Measurements from ENCODE around the gene STH.

STH gene

DNA sequence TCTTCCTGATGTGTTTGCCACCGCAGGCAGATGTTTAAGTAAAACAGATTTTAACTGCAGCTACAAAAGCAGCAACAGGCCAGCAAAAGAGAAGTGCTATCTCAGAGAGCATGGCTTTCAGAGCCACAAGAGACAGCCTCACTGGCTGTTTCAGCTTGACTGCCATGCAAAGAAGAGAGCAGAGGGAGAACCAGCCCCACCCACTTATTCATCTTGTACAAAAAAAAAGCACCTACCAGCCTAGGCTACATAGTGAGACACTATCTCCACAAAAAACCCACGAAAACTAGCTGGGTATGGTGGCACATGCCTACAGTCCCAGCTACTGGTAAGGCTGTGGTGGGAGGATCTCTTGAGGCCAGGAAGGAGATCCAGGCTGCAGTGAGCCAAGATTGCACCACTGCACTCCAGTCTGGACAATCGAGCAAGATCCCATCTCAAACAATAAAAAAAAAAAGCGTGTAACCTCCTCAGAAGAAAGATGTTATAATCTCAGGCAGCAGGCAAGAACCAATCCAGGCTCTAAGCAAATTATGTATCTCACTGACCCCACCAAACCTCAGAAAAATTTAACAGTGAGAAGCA lies 30.0 kb downstream of the STH start:
- DNase-seq = no peak

DNA sequence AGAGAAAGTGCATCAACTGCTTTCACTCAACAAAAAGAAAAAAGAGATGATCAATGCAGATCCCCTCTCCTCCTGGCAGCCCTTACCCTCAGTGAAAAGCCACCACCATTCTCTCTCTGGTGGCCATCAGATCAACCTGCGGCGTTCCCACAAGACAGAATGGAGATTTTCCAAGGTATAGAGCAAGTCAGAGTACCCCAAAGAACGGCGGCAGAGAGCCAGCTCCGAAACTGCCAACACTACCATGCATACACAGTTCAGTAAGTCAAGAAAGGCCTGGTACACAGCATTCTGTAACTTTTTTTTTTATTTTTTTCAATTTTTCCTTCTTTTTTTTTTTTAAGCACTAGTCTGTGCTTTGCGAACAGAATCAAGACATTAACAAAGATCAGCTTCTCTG lies 30.6 kb downstream of the STH start:
- no peak for DNase-seq

DNA sequence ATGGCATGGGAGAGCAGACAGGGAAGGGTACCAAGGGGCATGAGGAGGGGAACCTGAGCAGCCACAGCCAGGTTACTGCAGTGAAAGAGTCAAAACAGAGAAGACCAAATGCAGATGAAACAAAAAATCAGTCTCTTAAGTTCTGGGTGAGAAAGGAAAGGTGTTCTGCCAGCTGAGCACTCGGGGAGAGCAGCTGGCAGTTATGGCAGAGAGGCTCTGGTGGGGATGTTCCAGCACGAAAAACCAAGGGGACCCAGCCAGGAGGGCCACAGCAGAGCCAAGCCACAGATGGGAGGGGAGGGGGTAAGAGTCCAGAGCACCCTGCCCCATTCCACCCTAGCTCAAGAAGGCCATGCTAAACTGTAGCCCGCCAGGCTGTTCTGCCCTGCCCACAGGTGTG lies 31.7 kb downstream of the STH start:
- DNase-seq = no peak

DNA sequence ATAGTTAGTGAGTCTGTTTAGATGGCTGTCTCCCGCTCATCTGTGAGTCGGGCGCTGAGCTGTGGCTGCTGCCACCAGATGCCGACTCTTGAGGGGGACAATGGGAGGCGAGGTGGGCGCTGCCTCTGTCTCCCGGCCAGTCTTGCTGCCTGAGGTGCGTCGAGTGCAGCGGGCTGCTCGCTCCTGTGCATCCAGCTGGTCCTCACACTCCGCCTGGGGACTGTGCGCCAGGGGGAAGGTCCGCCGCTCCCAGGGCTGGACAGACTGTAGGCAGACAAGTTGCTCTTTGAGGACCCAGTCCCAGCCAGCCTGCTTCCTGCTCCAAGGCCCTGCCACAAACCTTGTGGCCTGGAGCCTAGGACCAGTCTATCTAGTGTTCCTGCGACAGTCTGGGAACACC lies 32.4 kb downstream of the STH start:
- no peak for DNase-seq

DNA sequence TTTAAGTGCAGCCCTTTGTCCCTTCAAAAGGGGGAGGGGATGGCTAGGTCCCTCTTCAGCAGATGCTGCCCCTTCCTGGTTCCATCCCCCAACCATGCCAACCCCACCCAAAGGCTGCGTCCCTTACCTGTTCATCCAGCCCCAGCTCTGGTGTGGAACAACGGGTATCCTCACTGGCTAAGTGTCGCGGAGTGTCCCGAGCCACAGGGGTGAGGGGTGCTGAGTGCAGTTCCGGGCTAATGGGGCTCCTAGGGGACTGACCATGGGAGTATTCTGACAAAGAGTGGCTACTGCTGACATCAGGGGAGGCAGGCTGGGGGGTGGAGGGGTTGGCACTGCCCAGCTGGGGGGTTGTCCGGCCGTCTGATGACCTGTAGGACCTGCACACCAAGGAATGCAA lies 32.9 kb downstream of the STH start:
- DNase-seq = no peak

DNA sequence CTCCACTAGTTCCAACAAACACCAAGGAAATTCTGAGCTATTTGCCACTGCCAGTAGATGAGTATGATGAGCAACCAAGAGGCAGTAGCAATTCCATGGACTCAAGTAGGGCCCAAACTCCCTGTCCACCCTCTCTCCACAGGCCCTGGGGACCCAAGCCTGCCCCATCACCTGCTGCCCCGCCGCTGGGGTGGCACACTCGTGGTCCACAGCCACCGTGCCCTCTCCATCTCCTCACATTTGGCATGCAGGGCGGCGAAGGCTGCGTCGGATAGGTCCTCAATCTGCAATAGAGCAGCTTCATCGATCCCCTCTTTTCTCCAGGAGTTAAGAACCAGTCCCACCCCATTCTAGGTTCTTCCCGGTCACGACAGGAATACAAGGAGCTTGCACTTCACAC lies 33.9 kb downstream of the STH start:
- DNase-seq = no peak

DNA sequence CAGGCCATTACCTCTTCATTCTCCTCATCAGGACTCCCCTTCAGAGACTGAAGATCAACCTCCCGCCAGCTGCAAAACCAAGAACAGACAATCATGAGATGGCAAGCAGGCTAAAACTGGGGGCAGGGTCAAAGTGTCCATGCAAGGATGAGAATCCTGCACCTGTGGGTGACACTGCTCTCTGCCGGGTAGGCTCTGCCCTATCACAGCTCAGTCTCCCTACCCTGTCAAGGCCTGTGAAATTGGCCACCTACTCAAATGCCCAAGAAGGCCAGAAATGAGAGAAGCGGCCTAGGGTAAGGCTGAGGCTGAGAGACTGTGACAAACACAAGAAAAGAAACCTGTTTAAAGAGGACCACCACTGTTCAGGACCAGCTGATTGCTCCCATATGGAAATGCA lies 34.3 kb downstream of the STH start:
- DNase-seq = no peak

DNA sequence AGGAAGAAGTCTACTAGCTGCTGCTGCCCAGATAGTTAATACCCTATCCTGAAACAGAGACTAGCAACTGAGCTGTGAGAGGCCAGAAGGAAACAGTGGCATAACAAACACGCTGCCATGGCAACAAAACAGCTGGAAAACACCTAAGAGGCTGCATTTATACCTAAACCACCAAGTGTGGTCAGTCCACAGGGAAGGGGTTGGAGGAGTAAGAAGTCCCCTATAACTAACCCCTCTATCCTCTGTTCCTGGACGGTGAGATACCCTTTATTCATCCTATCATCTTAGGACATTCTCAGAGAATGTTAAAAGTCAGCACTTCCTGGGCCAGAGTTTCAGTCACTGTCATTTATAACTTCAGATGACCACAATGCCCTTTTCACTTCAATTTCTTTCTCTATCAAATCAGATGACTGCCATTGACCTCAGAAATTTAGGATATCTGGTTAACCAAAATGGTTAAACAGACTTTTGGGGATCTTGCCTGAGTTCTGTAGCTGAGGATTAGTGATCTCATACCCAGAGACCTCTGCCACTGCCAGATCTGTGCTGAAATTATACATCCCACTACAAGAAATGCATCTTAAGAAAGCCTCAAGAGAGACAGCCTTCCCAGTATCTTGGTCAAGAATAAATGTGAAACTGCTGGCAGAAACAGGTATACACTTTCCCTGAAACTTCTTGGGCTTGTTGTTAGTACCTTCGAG lies 36.2 kb downstream of the STH start:
- DNase-seq = no peak

DNA sequence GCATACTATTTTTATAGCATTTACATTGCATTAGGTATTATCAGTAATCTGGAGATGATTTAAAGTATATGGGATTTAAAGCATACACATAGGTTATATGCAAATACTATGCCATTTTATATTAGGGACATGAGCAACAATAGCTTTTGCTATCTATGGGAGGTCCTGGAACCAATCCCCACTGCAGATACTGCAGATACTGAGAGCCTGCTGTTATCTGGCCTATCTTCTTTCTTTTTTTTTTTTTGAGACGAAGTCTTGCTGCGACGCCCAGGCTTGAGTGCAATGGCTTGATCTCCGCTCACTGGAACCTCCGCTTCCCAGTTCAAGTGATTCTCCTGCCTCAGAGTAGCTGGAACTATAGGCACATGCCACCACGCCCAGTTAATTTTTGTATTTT lies 37.4 kb downstream of the STH start:
- no peak for DNase-seq

DNA sequence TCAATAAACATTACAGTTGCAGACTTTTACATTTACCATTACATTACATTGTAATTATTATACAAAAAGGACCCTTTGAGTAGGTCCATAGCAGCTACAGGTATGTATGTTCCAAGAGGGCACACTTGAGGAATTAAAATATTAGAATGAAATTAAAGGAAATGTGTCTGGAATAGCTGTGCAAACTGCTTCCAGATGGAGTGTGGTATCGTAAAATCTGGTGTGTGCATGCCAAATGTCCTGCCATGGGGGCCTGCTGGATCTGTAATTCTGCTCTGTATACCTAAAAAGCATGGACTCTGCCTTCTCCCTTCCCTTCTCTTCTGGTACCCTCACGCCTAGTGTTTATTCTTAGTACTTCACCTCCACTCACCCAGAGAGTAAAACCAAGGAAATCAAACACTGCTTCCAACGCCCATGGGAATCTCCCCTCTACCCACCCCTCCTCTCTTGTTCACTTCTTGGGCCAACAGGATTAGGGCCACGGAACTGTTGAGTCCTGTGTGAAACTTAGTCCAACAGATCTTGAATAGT lies 38.7 kb downstream of the STH start:
- DNase-seq = no peak

DNA sequence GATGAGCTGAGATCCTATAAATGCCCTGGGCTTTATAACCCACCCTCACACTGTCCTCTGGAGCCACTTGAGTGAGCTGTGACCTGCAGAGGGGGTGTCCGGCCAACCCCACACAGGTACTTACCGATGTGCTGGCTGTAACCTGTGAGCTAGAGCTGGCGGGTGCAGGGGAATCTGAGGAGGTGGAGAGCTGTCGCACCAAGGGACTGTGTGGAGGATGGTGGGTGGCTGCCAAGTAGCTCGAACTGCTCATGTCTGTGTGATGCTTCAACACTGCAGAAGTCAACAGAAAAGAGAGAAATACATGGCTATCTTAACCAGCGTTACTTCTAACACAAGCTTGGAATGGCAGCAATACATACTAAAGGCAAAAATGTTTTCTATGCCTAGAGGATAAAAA lies 39.4 kb downstream of the STH start:
- no peak for DNase-seq

DNA sequence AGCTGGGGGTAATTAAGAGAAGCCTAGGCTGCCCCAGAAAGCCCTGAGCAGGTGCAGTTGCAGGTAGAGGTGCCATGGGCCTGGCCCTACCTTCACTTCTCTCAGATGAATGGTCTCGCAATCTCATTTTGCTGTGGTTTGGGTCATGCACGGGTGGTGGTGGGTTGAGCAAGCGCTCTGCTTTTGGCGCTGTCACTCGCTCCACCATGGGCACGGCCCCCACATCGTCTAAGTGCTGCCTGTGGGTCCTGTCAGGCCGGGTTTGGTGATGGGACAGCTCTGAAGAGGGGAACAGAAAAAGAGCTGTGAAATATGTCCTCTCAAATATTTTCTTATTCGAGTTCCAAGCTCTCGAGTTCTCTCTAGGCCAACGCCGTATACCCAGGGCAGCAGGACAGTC lies 39.9 kb downstream of the STH start:
- DNase-seq = no peak

DNA sequence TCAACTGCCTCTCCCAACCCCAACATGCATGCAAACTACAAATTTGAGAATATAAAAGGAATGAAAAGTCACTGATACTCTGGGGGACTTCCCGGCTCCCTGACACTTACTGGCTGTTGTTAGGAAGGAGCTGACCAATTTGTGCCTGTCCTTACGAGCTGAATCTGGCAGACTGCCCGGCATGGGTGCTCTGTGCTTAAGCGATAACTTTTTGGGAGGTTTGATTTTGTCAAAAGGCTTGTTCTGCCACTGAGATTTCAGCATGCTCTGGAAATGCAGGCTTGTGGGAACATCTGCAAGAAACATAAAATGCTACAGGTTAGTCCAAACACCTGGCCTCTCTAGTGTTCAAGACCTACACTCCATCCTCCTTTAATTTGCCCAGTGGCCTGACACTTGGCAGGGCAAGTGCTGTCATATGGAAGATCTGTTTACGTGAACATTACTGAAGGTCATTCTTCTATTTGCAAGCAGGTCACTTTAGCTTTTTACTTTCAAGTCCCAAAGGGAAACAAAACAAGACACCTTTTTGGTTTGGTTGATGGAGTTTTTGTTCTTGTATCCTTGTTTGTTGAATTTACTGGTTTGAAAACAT lies 40.6 kb downstream of the STH start:
- DNase-seq = no peak

DNA sequence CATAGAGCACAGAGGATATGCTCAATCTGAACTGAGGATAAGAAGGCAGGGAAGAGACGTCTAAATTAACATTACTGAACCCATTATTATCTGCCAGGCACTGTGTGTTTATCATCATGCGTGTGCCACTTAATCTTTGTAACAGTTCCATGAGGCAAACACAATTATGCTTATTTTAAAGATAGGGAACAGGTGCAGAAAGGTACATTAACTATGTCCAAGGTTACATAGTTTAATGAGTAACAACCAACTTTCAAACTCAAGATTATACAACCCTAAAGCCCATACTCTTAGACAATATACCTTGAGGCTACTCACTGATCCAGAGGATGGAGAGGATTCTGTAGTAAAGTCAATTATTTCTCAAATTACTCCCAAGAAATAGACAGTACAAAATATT lies 43.2 kb downstream of the STH start:
- no peak for DNase-seq

DNA sequence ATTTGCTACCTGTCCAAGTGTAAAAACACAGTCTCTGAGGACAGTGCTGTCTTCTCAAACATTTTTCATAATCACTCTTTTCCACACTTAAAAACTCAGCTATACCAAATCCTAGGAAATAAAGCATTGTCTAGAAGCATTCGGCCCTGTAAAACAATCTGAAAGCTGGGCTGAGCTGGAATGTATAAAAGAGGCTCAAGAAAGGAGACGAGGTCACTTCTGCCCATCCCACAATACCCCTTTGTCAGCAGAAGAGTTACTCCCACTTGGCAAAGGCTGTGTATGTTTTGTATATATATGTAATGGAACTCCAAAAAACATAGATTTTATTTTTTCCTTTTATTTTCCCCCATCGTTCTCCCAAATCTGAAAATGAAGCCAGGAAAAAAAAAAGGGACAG lies 43.9 kb downstream of the STH start:
- DNase-seq = no peak

DNA sequence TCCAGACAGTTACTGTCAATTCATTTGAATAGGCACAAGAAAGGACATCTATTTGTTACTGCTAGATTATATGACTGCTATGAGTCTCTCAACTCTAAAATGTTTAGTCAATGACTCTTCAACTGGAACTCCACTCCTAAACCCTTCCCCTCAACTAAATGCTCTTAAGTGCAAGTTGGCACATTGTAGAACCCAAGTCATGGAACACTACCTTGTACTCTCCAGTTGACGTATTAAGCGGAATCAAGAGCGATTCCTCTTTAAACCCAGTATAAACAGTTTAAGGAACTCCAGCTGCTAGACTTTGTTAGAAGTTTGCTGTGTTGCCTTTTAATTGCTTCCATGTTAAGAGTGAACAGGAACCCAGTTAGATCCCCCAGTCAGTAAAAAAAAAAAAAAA lies 44.6 kb downstream of the STH start:
- DNase-seq = no peak

DNA sequence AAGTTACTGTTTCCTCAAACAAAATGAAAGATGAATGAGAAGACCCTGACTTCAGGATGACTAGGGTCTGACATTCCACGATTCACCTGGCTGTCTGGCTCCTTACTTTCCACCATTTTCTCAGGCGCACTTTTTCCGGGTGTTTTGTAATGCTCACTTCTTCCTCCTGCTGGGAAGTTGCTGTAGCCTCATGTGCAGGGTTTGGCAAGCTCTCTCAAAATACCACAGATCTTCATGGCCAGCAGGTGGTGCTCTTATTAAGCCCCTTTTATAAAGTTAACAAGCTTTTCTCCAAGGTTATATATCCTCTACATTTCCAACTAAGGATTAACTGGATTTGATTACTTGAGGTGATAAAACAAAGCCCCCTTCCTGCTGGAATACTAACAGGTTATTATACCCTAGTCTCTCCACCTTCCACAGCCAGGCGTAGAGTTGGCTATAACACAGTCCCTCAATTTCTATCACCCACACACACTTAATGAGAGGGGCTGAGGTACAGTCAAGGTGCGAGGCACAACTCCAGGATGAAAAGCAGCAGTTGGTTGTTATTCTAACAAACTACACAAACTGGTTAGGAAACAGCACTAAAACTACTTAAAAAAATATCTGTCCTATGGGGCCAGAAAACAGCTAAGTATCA lies 45.4 kb downstream of the STH start:
- DNase-seq = peak; percentile 72 to 84

DNA sequence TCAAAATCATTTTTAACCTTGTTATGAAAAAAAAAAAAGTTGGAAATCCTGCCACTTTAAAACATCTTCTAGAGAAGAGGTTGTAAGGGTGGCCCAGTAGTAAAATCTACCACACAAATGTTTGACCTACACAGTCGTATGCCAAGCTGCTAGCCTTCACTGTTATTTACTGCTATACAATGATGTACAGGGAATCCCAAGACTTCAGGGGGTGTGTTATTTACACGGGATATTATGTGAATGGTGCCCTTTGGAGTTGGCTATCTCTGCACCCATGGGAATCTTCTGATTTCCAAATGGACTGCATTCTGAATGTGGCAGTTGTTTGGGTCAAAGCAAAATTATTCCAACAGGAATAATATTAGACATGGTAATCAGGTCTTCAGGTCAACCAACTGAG lies 45.9 kb downstream of the STH start:
- no peak for DNase-seq

DNA sequence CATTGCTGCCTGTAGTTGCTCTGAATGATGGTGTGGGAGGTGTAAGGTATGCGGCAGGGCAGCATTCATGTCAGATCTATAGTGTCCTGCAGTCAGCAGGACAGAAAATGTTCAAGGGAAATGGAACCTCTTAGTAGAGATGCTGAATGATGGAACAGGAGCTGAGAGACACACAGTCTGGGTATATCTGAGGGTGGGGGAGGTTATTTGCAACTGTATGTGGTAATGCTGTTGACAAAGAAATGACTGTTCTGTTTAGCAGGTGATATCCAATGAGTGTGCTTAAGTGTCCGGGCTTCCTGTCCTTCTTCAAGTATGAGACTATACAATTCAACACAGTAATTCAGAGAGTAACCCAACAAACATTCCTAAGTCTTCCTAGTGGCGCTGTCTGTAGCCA lies 46.6 kb downstream of the STH start:
- no peak for DNase-seq

DNA sequence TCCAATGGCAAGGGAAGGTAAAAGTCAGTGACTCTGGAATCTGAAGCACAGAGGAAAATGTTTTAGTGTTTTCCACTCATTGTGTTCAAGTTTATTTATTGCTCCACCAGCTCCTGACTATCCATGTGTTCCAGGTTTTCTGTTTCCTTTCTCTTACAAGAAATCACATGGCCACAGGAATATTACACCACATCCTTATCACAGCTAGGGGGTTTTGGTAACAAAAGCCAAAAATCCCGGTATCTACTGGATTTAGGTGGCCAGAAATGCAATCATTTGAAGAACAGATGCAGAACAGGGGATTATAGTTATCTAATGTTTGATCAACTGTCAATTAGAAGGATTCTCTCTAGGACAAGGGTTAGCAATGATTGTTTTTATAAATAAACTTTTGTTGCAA lies 47.9 kb downstream of the STH start:
- no peak for DNase-seq

DNA sequence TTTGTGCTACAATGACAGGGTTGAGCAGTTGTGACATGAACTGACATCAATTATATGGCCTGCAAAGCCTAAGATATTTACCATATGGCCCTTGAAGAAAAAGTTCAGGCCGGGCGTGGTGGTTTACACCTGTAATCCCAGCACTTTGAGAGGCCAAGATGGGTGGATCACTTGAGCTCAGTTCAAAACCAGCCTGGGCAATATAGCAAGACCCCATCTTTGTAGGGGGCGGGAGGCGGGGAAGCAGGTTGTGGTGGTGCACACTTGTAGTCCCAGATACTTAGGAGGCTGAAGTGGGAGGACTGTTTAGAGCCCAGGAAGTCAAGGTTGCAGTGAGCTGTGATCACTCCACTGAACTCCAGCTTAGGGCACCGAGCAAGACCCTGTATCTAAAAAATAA lies 48.3 kb downstream of the STH start:
- DNase-seq = no peak

DNA sequence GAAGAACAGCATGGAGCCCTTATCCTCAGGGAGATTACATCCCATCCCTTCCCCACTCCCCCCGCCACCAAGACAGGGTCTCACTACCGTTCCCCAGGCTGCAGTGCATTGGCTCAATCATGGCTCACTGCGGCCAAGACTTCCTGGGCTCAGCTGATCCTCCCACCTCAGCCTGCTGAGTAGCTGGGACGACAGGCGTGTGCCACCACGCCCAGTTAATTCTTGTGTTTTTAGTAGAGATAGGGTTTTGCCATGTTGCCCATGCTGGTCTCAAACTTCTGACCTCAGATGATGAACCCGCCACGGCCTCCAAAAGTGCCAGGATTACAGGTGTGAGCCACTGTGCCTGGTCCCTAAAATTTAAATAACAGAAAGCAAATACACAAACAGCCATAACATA lies 48.8 kb downstream of the STH start:
- no peak for DNase-seq
